Measurements from ENCODE around the gene FHIT.

Gene FHIT

DNA sequence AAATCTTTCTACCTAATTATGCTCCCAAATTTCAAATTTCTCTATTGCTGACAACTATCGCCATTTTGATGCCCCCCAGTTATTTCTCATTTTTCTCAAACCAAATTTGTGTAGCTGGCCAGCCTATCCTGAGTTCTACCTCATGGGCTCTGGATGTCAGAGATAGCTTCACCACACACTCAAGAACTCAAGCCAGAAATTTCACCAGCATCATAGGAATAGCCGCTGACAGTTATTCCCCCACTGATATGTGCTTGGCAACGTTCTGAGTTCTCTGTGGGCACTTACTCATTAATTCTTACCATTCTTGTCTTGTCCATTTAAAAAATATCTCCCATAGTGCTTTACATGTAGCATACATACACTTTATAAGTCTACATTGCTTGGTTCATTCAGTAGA lies 264.7 kb downstream of the FHIT start:
- DNase-seq, result no peak

DNA sequence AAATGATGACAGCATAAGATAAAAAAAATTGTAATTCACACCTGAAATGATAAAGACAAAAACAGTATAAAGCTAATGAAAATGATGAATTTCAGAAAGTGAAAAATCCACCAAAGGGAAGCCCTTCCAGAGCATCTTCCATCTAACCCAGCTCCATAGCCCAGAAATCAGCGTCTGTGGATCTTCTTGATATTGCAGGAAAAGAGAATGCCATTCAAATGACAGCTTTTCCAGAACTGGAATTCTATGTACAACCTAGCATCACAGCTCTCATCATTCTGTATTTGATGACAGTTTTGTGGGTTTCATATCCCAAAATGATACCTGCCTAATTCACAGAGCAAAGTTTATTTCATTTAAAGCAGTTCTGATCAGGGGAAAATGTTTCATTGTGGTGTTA lies 267.3 kb downstream of the FHIT start:
- DNase-seq, result no peak

DNA sequence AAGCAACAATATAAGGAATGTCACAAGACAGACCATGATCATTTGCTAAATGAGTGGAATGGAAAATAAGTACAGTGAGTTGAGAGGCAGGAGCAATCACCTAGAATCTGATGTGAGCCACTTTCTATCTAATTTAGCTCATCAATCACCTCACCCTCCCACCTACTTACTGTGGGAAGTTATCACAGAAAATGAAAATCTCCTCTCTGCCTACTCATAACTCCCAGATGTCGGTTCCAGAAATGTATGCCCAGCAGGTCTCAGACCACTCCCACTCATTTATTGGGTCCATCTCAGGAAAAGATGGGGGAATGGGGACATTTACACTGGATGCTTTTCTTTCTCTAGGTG lies 270.9 kb downstream of the FHIT start:
- DNase-seq, result no peak

DNA sequence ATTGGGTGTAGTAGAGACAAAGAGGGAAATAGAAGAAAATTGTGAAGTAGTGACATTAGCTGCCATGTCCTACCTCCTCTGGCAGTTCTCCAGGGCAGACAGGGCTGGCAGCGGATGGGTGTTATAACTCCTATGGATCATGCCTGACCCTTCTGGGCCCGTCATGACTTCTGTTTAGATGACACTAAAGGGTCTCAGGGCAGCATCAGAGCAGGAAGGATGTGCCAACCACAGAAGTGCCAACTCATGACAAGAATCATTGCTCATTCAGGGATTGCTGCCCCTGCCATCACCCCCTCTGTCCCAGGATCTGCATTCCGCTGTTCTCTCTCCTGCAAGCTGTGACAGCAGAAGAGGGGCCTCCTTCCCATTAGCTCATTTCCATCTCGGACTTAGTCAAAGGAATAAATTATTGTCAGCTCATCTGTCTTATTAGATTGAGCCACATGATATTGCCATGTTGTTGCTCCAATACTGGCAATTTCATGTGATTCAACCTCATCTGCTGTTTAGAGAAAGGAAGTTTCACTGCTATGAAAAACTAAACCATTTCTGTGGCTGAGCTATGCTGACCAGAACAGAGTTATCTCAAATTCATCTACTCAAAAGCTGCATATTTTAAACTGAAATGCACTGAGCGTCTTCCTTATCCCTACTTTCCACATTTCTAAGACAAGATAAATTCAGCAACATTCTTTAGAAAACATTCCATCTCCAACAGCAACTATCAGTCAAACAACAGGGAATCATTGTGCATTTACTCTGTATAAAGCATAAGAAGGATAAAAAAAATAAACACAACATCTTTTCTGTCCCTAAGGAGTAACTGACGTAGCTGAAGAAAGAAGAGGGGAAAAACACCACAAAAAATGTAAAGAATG lies 271.6 kb downstream of the FHIT start:
- no peak for DNase-seq

DNA sequence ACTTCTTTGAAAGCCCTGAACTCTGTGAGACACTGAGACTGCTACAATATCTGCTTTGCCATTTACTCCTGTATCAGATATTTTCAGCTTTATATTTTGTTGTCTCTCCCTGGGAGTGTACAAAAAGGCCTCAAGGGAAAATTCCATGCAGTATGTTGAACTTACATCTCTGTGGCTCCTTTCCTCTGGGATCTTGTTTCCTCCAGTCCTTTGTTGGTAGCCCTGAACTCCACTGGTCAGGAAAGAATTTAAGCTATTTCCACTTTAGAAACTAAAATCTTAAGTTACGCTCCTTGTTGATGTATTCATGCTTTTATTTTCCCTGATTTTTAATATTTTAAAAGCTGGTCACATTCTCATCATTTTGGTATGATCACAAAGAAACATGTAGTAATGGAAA lies 277.9 kb downstream of the FHIT start:
- DNase-seq, result no peak

DNA sequence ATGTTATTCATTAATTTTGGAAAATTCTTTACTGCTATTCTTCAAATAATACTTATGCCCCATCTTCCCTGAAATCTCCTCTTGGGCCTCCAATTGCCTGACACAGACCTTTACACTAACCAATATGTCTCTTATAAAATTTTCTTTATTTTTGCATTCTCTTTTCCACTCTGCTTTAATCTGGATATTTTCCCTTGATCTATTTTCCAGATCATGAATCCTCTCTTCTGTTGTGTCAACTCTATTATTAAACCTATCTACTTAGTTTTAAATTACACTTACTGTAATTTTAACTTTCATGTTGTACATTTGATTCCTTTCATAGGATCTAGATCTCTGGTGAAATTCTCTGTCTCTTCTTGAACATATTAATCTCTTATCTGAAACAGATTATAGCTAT lies 278.7 kb downstream of the FHIT start:
- DNase-seq, result no peak

DNA sequence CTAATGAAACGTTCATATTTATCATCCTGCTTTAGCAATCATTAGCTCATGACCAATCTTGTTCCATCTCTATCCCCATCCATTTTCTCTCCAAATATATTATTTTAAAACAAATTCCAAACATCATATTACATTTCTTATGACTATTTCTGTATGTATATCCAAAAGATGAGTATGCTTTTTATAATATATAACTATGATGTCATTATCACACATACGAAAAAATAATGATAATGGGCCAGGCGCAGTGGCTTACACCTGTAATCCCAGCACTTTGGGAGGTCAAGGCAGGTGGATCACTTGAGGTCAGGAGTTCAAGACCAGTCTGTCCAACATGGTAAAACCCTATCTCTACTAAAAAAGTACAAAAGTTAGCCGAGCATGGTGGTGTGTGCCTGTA lies 280.4 kb downstream of the FHIT start:
- DNase-seq, result no peak

DNA sequence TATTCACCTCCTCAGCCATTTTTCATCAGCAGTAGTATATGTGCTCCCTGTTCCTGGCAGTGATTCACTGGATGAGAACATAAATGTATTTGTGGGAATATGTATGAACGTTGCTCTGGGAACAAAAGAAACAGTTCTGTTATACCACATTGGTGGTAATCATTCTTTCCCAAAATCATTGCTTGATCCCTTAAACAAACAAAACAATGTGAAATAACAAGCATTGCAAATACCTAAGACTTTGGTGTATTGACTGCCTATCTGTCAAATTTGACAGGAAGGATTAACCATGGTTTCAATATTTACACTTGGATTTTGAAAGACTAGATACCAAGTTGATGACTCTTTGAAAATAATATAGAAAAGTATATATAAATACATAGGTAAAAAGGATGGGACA lies 284.1 kb downstream of the FHIT start:
- no peak for DNase-seq

DNA sequence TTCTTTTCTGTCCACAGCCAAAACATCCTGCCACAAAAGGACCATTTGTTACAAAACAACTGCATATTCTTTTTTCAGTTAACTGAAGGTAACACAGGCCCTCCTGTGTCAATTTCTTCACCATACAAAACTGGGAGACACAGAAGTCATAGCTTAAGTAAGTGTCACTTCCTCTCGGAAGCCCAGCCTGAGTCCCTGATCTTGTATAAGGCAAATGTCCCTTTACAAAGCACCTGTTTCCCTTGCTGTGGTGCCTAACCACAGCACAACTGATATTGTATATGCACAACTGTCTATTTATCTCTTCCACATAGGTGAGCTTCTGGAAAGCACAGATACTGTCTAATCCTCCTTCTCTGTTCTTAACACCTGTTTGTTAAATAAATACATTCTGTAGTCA lies 293.7 kb downstream of the FHIT start:
- no peak for DNase-seq

DNA sequence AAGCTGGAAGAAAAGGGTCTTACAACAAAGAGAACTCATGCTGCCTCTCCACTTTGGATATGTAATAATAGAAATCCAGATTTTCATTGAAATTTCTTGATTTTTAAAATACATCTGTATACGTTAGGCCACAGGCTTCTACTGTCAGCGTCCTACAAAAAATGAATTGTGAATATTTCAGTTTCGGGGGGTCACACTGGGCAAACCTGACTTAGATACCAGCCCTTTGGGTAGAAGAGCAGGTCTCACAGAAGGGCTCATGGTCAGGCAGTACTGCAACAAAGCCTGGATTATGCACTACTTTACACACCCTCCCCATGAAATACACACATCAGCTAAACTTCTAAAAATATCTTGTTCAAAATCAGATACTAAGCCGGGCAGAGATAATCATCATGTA lies 294.5 kb downstream of the FHIT start:
- no peak for DNase-seq

DNA sequence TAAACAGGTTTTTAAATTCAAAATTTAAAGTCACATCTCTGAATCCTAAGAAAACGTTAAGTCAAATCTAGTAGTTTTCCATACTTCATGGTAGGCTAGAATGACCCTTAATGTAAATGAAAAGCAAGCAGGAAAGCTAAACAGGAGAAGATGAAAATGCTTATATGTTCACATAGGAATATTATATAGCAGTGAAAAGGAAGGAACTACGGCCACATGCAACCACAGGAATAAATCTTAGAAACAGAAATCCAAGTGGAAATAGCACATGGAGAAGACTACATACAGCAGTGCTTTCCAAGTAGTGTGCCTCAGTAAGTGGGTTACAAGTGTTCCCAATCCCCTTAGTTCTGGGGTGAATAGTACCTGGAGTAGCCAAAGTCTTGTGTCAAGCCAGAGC lies 296.2 kb downstream of the FHIT start:
- no peak for DNase-seq

DNA sequence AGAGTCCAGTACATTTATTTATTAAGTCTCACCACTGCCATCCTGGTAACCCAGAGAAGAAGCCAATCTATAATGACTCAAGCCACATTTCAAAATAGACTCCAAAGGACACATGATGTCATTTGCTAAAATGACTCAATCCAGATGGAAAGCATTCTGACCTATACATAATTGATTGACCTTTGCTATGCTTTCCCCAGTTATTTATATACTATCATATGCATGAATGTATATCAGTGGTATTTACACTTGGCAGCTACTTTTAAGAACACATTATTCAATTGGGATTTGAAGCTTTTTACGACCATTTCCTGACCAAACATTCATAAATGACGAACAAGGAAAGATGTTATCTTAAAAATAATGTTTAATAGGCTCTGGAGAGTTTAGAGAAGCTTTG lies 297.2 kb downstream of the FHIT start:
- no peak for DNase-seq

DNA sequence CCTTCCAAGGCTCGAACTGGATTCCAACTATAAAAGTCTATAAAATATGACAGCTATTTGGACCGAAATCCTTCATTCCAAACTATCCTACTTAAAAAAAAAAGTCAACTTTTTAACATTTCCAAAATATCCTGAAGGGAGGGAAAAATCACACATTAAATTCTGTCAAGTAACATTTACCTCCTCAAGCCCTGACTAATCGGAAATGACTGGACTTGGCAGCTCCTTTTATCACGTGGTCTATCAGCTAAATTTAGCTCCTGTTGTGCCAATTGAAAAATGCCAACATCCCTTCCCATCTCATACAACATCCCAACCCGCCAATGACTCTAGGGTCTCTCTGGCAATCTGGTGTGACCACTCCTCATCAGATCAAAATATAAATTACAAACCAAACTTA lies 297.9 kb downstream of the FHIT start:
- no peak for DNase-seq

DNA sequence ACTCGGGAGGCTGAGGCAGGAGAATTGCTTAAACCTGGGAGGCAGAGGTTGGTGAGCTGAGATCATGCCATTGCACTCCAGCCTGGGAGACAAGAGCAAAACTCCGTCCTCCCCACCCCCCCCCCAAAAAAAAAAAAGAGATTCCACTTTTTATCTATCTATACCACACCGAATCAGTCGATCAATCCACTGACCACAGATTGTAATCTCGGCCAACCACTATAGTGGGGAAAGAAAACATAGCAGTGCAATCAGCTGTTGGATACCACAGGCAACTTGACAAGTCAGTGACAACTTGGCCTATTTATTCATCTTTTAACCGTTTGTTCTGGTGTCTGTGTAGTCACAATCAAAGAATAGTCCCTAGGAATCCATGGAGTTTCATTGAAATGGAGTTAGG lies 299.2 kb downstream of the FHIT start:
- no peak for DNase-seq

DNA sequence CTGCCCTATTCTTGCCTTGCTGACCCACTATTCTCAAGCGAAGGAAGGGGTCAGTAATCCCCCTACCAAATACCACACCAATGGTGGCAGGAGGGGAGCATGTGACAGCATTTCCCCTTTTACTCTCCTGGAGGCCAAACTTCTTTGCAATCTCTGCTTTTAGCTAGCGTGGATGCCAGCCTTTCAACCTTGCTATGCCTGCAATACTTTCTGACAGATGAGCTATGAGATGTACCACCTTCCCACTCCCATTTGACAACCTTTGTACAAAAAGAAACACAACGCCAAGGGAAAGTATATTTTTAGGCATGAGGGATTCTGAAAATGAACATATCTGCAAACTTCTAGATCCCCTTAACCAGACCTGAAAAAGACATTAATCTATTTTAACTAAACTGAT lies 302.1 kb downstream of the FHIT start:
- no peak for DNase-seq

DNA sequence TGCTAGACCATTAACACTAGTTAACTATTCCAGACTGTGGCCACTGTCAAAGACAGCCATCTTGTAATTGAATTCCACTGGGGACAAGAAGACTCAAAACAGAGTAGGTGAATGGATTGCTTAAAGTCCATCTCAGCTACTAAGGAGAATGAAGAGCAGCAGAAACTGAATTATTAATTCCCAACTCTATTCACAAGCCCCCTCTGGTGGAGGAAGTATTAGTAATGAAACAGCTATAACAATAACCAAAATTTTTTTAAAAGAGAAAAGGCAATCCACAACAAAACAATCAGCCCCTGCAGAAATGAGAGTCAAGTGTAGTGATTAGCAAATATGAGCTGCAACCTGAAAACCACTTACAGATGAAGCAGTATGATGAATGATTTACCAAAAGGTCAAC lies 302.8 kb downstream of the FHIT start:
- peak in 1 of 2 donors; percentile 1 for DNase-seq

DNA sequence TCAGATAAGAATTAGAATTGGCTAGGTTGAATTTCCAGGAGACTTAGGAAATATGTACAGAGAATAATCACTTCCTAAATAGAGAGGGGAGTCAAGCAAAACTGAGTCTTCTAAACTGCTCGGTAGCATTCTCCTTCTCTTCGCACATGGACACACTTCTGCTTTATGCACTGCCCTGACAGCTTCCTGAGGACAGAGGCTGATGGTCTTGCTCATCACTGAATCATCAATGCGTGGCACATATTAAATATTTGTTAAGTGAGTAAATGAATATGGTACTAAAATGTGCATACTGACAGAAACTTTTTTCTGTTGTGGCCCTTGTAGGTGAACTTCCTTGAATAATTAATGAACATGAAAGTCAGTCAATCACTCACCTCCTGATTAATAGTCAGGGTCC lies 315.5 kb downstream of the FHIT start:
- no peak for DNase-seq

DNA sequence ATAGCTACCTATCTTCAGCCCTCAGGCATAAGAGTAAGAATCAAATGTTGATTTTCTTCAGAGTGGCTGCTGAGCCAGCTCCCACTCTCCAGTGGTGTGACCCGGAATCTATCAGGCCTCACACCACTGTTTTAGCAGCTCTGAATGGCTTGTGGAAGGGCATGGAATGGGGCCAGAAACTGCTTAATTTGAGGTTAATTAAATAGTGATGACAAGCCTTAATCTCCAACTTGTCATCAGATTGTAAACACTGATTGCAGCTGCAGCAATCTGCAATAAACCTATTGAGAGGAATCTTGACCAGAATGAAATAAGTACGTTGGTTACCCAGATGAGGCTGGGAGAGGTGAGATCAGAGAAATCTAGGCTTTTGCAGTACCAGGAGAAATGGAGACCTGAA lies 317.4 kb downstream of the FHIT start:
- no peak for DNase-seq

DNA sequence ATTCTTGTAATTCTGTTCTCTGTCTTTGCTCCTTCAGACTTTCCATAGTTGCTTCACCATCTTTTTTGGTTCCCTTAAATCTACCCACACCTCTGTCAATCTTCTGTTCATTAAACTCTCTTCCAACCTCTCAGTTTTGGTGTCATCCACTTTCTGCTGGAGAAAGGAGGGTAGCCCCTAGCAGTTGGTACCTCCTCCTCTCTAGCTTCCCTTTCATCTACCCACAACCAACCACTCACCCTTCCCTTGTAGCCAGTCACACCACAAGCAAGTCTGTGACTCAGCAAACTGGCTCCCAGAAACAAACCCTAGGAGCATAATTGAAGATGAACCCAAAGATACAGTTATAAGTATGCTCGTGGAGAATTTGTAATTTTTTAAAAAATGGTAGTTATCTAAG lies 318.6 kb downstream of the FHIT start:
- DNase-seq, result no peak

DNA sequence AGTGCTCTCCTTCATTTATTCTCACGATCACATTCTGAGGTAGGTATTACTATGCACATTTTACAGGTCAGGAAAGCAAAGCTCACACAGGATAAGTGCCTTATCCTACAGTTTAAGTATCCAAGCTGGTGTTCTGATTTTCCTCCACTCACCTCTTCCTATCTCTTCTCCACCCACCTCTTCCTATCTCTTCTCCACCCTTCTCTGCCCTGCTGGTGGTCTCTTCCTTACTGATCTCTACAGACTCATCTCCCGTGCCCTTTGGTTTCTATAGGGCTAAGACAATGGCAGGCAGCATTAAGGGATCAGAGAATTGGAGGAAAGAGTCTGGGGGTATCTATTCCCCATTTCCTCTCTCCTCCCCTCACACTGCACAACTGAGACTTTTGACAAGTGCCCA lies 319.1 kb downstream of the FHIT start:
- DNase-seq, result no peak

DNA sequence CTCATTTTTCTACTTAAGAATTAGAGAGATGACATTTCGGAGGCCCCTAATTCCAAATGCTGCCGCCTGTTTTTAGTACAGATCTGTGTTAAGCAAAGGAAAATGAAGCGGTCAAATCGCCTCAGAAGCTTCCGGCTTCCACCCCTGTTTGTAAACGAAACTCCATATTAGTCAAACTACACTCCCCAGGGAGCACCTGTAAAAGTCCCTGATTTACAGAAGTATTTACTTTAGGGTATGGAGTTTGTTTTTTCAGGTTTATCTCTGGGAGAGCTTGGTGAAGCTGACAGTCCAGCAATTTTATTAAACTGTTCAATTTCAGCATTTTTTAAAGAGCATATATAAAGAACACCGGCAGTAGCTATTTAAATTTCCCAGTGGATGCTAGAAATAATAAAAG lies 319.8 kb downstream of the FHIT start:
- DNase-seq, result no peak

DNA sequence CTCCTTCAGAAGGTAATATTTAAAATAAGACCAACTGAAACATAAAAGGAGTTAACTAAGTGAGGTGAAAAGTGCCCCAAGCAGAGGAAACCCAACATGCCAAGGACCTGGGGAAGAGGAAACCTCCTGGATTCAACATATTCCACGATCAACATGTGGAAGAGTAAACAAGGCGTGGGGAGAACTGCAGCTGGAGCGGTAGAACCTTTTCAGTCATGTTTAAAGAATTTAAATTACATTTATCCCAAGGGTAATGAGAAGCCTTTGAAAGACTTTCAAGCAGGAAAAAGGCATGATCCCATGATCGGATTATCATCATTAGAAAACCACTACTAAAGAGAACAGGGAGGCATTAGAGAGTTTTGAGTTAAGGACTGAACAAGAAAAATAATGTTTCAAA lies 330.7 kb downstream of the FHIT start:
- DNase-seq, result no peak

DNA sequence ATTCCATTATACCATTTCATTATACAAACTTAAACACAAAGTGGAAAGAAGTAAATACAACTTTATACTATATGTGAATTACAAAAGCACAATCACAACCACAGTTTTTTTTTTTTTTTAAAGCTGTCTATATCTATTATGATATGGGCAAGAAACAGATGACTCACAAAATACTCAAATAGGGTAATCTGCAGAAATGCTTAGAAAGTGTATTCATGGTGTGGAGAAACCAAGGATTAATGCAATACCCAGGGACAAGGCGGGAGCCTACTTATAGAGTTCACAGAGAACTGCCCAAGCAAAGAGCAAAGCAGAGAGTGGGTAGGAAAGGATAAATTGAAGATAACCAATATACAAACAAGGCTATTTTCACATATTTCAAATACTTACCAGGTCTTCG lies 332.0 kb downstream of the FHIT start:
- no peak for DNase-seq

DNA sequence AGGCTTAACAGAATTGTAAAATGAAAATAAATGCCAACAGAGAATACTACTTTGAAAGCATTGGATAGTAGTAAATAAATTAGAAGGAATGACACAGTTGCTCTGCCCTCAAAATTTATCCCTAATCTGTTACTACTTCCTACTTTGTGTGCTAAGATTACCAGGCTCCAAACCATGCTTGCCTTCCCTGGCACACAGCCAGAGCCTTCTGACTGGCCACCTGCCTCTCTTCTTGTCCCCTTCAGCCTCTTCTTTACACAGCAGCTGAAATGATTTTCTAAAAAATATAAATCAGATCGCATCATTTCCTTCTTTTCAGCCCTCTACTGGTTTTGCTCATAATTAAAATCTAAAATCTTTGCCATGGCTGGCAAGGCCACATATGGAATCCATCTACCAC lies 334.1 kb downstream of the FHIT start:
- DNase-seq, result no peak

DNA sequence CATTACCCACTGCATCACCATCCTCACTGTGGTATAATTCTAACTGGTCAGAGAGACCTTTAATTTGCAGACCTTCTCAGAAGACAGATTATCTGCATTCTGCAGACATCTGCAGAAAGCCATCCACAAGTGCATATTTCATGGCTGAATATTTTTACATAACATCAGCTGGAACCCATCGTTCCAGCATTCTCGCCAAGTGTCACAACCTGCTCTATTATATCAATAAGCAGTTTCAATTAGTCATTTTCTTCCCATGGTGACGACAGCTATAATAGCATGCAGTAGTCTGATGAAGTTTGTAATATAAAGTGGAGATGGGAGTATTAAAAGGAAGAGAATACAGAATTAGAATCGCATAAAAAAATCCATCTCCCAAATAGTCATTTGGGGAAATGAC lies 334.7 kb downstream of the FHIT start:
- DNase-seq, result no peak

DNA sequence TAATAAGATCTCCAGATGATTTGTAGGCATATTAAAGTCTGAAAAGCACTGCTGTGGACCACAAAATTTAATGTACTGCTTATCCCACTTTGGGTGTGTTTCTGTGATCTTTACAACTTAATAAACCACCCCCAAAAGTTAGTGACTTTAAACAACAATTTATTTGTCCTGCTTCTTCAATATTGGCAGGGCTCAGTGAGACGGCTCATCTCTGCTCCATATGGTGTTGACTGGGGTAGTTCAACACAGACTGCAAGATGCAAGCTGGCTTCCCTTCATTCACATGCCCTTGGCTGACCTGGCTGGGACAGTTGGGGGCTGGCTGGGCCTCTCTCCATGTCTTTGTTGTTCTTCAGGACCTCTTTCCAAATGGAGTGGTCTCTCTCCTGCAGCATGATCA lies 337.8 kb downstream of the FHIT start:
- no peak for DNase-seq

Measured in CD4-positive, alpha-beta T cell treated with Interleukin-1 beta for 1 hour (primary cell).